ENCODE data around the gene ARMC2.

- TF ChIP-seq CTCF (IDR thresholded peaks at IDR 0.05; ENCODE audit: low read length): no peak
- TF ChIP-seq EZH2 (IDR thresholded peaks at IDR 0.05; ENCODE audit: borderline replicate concordance, low read length): no peak
Measured at GRCh38 chr6:108888052-108888451, 39.8 kb downstream of the ARMC2 start.

Measured in OCI-LY1 (cell line).